HepG2 (cell line): ENCODE results near the gene DPAGT1.

Experiments
- ATF1 ChIP-seq: IDR thresholded peaks from 2 replicates; pipeline ENCODE4 v1.6.1; 2016; ENCODE audit warnings: mild to moderate bottlenecking, control low read depth
- CTCF ChIP-seq: sonication (generic); formaldehyde crosslinking; IDR thresholded peaks from 2 replicates; pipeline ENCODE4 v1.5.0; 2020; ENCODE audit warnings: mild to moderate bottlenecking, missing genetic modification reagents, moderate library complexity
- HNF1A ChIP-seq, 2 experiments: sonication (generic) in 1 of 2; formaldehyde crosslinking in 1 of 2; IDR thresholded peaks; 2 replicates each; pipeline versions ENCODE4 v1.4.0 to v1.6.1; 2016 to 2020; ENCODE audit warnings: borderline replicate concordance in 1 of 2, low read depth in 1 of 2, mild to moderate bottlenecking in 1 of 2, missing genetic modification reagents in 1 of 2
- IKZF1 ChIP-seq: fragments of 450-650 bp; IDR thresholded peaks from 2 replicates; pipeline ENCODE4 v1.7.1; 2016
- IRX3 ChIP-seq: sonication (generic); formaldehyde crosslinking; IDR thresholded peaks from 2 replicates; pipeline ENCODE4 v1.8.1; 2023; ENCODE audit warnings: mild to moderate bottlenecking, low read depth, missing genetic modification reagents, borderline replicate concordance
- MAX ChIP-seq: IDR thresholded peaks from 2 replicates; pipeline ENCODE4 v1.6.1; 2012; ENCODE audit warnings: inconsistent platforms
- MEIS2 ChIP-seq: sonication (generic); formaldehyde crosslinking; IDR thresholded peaks from 2 replicates; pipeline ENCODE4 v1.9.0; 2021; ENCODE audit warnings: mild to moderate bottlenecking, missing genetic modification reagents
- RBFOX2 ChIP-seq: fragments of 200-400 bp; formaldehyde crosslinking; IDR thresholded peaks from 2 replicates; pipeline ENCODE4 v1.6.1; 2017; ENCODE audit warnings: low read depth, mild to moderate bottlenecking, low read length
- ZNF24 ChIP-seq: fragments of 450-650 bp; IDR thresholded peaks from 2 replicates; pipeline ENCODE4 v1.6.1; 2017; ENCODE audit warnings: antibody characterized with exemption, mild to moderate bottlenecking
- ZNF263 ChIP-seq: sonication (generic); formaldehyde crosslinking; IDR thresholded peaks from 2 replicates; pipeline ENCODE4 v1.4.0; 2020; ENCODE audit warnings: missing genetic modification reagents
- ZNF329 ChIP-seq: sonication (generic); formaldehyde crosslinking; IDR thresholded peaks from 2 replicates; pipeline ENCODE4 v1.9.0; 2021; ENCODE audit warnings: low read depth, mild to moderate bottlenecking, missing genetic modification reagents
- ZNF382 ChIP-seq: sonication (generic); formaldehyde crosslinking; IDR thresholded peaks from 2 replicates; pipeline ENCODE4 v1.5.0; 2020; ENCODE audit warnings: missing genetic modification reagents, mild to moderate bottlenecking, borderline replicate concordance
- ZNF564 ChIP-seq: sonication (generic); formaldehyde crosslinking; IDR thresholded peaks from 2 replicates; pipeline ENCODE4 v1.8.1; 2023; ENCODE audit warnings: mild to moderate bottlenecking, missing genetic modification reagents

- TF ChIP-seq MAX = no peak
- TF ChIP-seq IRX3 (CRISPR knock-in tag) = no peak
- no peak for TF ChIP-seq RBFOX2
- TF ChIP-seq ZNF382 (CRISPR knock-in tag) = no peak
- no peak for TF ChIP-seq CTCF (CRISPR knock-in tag)
- TF ChIP-seq IKZF1 = no peak
- TF ChIP-seq ATF1 (CRISPR knock-in tag) = 0 out of 2 replicates have a peak, but pooled peaks have one; percentile 9
- TF ChIP-seq HNF1A (IDR thresholded peaks at IDR 0.05; ENCODE audit: low read depth) = no peak
- no peak for TF ChIP-seq HNF1A (CRISPR knock-in tag; IDR thresholded peaks at IDR 0.05; ENCODE audit: borderline replicate concordance)
- no peak for TF ChIP-seq ZNF564
- no peak for TF ChIP-seq ZNF329 (CRISPR knock-in tag)
- no peak for TF ChIP-seq ZNF263
- no peak for TF ChIP-seq MEIS2 (CRISPR knock-in tag)
- no peak for TF ChIP-seq ZNF24
Observed at GRCh38 chr11:119108857-119109221, 7.2 kb upstream of the DPAGT1 start.
